HCT116 (cell line): ENCODE results near the gene MBD3. TPM values are rescaled to one million over a fixed set of nuclear protein-coding genes. Genes with fewer than 3 reads are reported as not detected.

Source experiments
- ATAC-seq: fragments of 200-7000 bp; cut with Tn5 transposase; 2 replicates; pipeline ENCODE4 v1.9.1; 2020; ENCODE audit warnings: mild to moderate bottlenecking, moderate library complexity
- BruUV-seq: library from RNA; stranded (reverse); fragments of 400-500 nt; replicated peaks from 2 replicates; lab custom pipeline; 2021; lab: Mats Ljungman, UMichigan
- CTCF ChIA-PET: fragments of 300-600 bp; sonication (Branson Sonifier 250); formaldehyde crosslinking; loops from one replicate; lab custom pipeline; 2021; ENCODE audit warnings: antibody characterized with exemption; lab: Charles Lee
- POLR2A ChIA-PET: fragments of 300-600, 350-600 bp; sonication (Branson Sonifier 250); formaldehyde crosslinking; loops from one replicate; lab custom pipeline; 2021; ENCODE audit warnings: antibody characterized with exemption; lab: Charles Lee
- RAD21 ChIA-PET, 2 experiments: fragments of 300-600 bp; sonication (Branson Sonifier 250); formaldehyde crosslinking; loops; one replicate each; lab custom pipeline; 2023; ENCODE audit warnings: low total read pairs in 2 of 2; ENCODE audit not compliant: uncharacterized antibody in 2 of 2, unreplicated experiment in 2 of 2, low non-redundant PET in 1 of 2; lab: Charles Lee
- DNase-seq: peaks from one replicate; pipeline ENCODE4 v3.0.0-alpha.2; 2010; ENCODE audit warnings: low read depth, low spot score
- H2AFZ ChIP-seq: fragments of 200-600 bp; shearing (Covaris generic), sonication (generic); 2 replicates; pipeline ENCODE4 v1.6.1; 2017; ENCODE audit warnings: low read depth, mixed run types, mixed read lengths, antibody characterized with exemption, low read length; ENCODE audit not compliant: poor library complexity, severe bottlenecking
- H3K27ac ChIP-seq: 2 replicates; pipeline ENCODE4 v1.5.1; 2012; ENCODE audit warnings: low read depth, low read length
- H3K27me3 ChIP-seq: fragments of 200-600 bp; sonication (generic); 2 replicates; pipeline ENCODE4 v1.6.1; 2016; ENCODE audit warnings: mixed run types, low read length, mixed read lengths; ENCODE audit not compliant: insufficient read depth
- H3K36me3 ChIP-seq, 2 experiments: fragments of 200-500 bp in 1 of 2; fragments of 200-600 bp in 1 of 2; sonication (Bioruptor generic) in 1 of 2; sonication (generic) in 1 of 2; 2 replicates each; pipeline versions ENCODE4 v1.5.1 to v1.6.1; 2014 to 2016; ENCODE audit warnings: low read length in 2 of 2, inconsistent platforms in 1 of 2, mixed read lengths in 1 of 2, mixed run types in 1 of 2; ENCODE audit not compliant: insufficient read depth in 2 of 2, control insufficient read depth in 1 of 2
- H3K4me1 ChIP-seq, 2 experiments: fragments of 200-600 bp in 1 of 2; sonication (generic) in 1 of 2; 2 replicates each; pipeline versions ENCODE4 v1.5.1 to v1.6.1; 2012 to 2017; ENCODE audit warnings: low read length in 2 of 2, inconsistent platforms in 1 of 2, mild to moderate bottlenecking in 1 of 2, mixed read lengths in 1 of 2, mixed run types in 1 of 2, moderate library complexity in 1 of 2; ENCODE audit not compliant: insufficient read depth in 2 of 2, control insufficient read depth in 1 of 2
- H3K4me2 ChIP-seq: fragments of 200-600 bp; sonication (generic); 2 replicates; pipeline ENCODE4 v1.6.1; 2017; ENCODE audit warnings: mixed run types, low read length, mixed read lengths
- H3K4me3 ChIP-seq, 2 experiments: fragments of 200-600 bp in 1 of 2; sonication (generic) in 1 of 2; replicated peaks in 1 of 2; 2 replicates each; pipeline ENCODE4 v1.5.1; 2011 to 2016; ENCODE audit warnings: low read length in 2 of 2, control low read depth in 1 of 2, low read depth in 1 of 2, mild to moderate bottlenecking in 1 of 2, mixed read lengths in 1 of 2, mixed run types in 1 of 2
- H3K79me2 ChIP-seq: fragments of 200-600 bp; sonication (generic); 2 replicates; pipeline ENCODE4 v1.6.1; 2017; ENCODE audit warnings: mild to moderate bottlenecking, mixed run types, low read length, moderate library complexity, mixed read lengths; ENCODE audit not compliant: insufficient read depth
- H3K9ac ChIP-seq: fragments of 200-600 bp; sonication (generic); 2 replicates; pipeline ENCODE4 v1.6.1; 2016; ENCODE audit warnings: low read length, mixed read lengths
- H3K9me2 ChIP-seq: fragments of 200-600 bp; sonication (generic), shearing (Covaris generic); 2 replicates; pipeline ENCODE4 v1.6.1; 2017; ENCODE audit warnings: mixed run types, mild to moderate bottlenecking, moderate library complexity; ENCODE audit not compliant: insufficient read depth
- H3K9me3 ChIP-seq, 2 experiments: fragments of 200-500 bp in 1 of 2; fragments of 200-600 bp in 1 of 2; sonication (Bioruptor generic) in 1 of 2; sonication (generic) in 1 of 2; 2 replicates each; pipeline ENCODE4 v1.6.1; 2014 to 2017; ENCODE audit warnings: low read length in 2 of 2, mixed read lengths in 2 of 2, inconsistent platforms in 1 of 2, low read depth in 1 of 2, mild to moderate bottlenecking in 1 of 2, mixed run types in 1 of 2, moderate library complexity in 1 of 2; ENCODE audit not compliant: control insufficient read depth in 1 of 2, insufficient read depth in 1 of 2
- H4K20me1 ChIP-seq: fragments of 200-600 bp; sonication (generic), shearing (Covaris generic); 2 replicates; pipeline ENCODE4 v1.6.1; 2017; ENCODE audit warnings: mixed run types, mild to moderate bottlenecking, moderate library complexity; ENCODE audit not compliant: insufficient read depth
- ATF3 ChIP-seq: IDR thresholded peaks from 2 replicates; pipeline ENCODE4 v1.6.1; 2012
- CBX3 ChIP-seq: IDR thresholded peaks from 2 replicates; pipeline ENCODE4 v1.6.1; 2012; ENCODE audit warnings: low read depth
- EGR1 ChIP-seq: IDR thresholded peaks from 2 replicates; pipeline ENCODE4 v1.6.1; 2012; ENCODE audit warnings: low read depth
- ELF1 ChIP-seq: IDR thresholded peaks from 2 replicates; pipeline ENCODE4 v1.6.1; 2012; ENCODE audit warnings: low read depth, borderline replicate concordance
- EZH2 ChIP-seq: fragments of 200-600 bp; sonication (generic); IDR thresholded peaks from 2 replicates; pipeline ENCODE4 v1.6.1; 2017; ENCODE audit warnings: antibody characterized with exemption, mixed run types
- JUND ChIP-seq: IDR thresholded peaks from 2 replicates; pipeline ENCODE4 v1.6.1; 2012
- MAX ChIP-seq: IDR thresholded peaks from 2 replicates; pipeline ENCODE4 v1.6.1; 2012
- POLR2A ChIP-seq: IDR thresholded peaks from 2 replicates; pipeline ENCODE4 v1.7.0; 2011; ENCODE audit warnings: borderline replicate concordance; ENCODE audit not compliant: insufficient read depth, insufficient read length; ENCODE audit errors: extremely low read depth
- POLR2AphosphoS5 ChIP-seq: IDR thresholded peaks from 2 replicates; pipeline ENCODE4 v1.6.1; 2011; ENCODE audit warnings: mild to moderate bottlenecking, low read depth, low read length, moderate library complexity
- RAD21 ChIP-seq: IDR thresholded peaks from 2 replicates; pipeline ENCODE4 v1.6.1; 2012; ENCODE audit warnings: low read depth, mild to moderate bottlenecking
- SP1 ChIP-seq: IDR thresholded peaks from 2 replicates; pipeline ENCODE4 v1.6.1; 2012; ENCODE audit warnings: low read depth
- SRF ChIP-seq: IDR thresholded peaks from 2 replicates; pipeline ENCODE4 v1.6.1; 2012; ENCODE audit warnings: low read depth
- TCF7L2 ChIP-seq: IDR thresholded peaks from 2 replicates; pipeline ENCODE4 v1.7.0; 2011; ENCODE audit warnings: borderline replicate concordance, inconsistent platforms; ENCODE audit not compliant: insufficient read depth, insufficient read length; ENCODE audit errors: extremely low read depth
- YY1 ChIP-seq: IDR thresholded peaks from 2 replicates; pipeline ENCODE4 v1.6.1; 2011; ENCODE audit warnings: low read length, low read depth, moderate library complexity, mild to moderate bottlenecking; ENCODE audit not compliant: insufficient replicate concordance; ENCODE audit errors: extremely low read depth
- ZFX ChIP-seq: fragments of 450-650 bp; IDR thresholded peaks from 2 replicates; pipeline ENCODE4 v1.6.1; 2017
- intact Hi-C: fragments of 100-400 bp; cut with micrococcal nuclease; formaldehyde crosslinking; loops from 2 replicates; pipeline ENCODE4 v1.10.0; 2022
- total RNA-seq: library from RNA; stranded (reverse); gene quantifications from one replicate; pipeline ENCODE4 v1.2.1, GENCODE V29; 2021; ENCODE audit not compliant: unreplicated experiment
- TF ChIP-seq, protein P1 (sequence below): IDR thresholded peaks from 2 replicates; pipeline ENCODE4 v1.6.1; 2012; ENCODE audit warnings: low read depth
- TF ChIP-seq, protein P2 (sequence below): IDR thresholded peaks from 2 replicates; pipeline ENCODE4 v1.6.1; 2011; ENCODE audit warnings: mild to moderate bottlenecking, low read length, moderate library complexity; ENCODE audit not compliant: insufficient replicate concordance; ENCODE audit errors: extremely low read depth

MBD3 gene
- total RNA-seq, 1 experiment from 2014 or later, result 85.7 TPM

- no peak overlapping the region for H3K4me3 ChIP-seq
- DNase-seq (no peak), ATAC-seq (no peak)
- no peaks in the 10 kb centered on the region for H3K27me3 ChIP-seq
- TF ChIP-seq ATF3 (no peak), TCF7L2 (no peak), YY1 (no peak), MAX (no peak), SP1 (no peak), ZFX (no peak), EZH2 (no peak), CBX3 (no peak), RAD21 (no peak), JUND (no peak), ELF1 (no peak), POLR2AphosphoS5 (no peak), EGR1 (no peak), POLR2A (no peak), SRF (no peak)
- TF ChIP-seq, protein P1, sequence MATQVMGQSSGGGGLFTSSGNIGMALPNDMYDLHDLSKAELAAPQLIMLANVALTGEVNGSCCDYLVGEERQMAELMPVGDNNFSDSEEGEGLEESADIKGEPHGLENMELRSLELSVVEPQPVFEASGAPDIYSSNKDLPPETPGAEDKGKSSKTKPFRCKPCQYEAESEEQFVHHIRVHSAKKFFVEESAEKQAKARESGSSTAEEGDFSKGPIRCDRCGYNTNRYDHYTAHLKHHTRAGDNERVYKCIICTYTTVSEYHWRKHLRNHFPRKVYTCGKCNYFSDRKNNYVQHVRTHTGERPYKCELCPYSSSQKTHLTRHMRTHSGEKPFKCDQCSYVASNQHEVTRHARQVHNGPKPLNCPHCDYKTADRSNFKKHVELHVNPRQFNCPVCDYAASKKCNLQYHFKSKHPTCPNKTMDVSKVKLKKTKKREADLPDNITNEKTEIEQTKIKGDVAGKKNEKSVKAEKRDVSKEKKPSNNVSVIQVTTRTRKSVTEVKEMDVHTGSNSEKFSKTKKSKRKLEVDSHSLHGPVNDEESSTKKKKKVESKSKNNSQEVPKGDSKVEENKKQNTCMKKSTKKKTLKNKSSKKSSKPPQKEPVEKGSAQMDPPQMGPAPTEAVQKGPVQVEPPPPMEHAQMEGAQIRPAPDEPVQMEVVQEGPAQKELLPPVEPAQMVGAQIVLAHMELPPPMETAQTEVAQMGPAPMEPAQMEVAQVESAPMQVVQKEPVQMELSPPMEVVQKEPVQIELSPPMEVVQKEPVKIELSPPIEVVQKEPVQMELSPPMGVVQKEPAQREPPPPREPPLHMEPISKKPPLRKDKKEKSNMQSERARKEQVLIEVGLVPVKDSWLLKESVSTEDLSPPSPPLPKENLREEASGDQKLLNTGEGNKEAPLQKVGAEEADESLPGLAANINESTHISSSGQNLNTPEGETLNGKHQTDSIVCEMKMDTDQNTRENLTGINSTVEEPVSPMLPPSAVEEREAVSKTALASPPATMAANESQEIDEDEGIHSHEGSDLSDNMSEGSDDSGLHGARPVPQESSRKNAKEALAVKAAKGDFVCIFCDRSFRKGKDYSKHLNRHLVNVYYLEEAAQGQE, result no peak
- TF ChIP-seq, protein P2, sequence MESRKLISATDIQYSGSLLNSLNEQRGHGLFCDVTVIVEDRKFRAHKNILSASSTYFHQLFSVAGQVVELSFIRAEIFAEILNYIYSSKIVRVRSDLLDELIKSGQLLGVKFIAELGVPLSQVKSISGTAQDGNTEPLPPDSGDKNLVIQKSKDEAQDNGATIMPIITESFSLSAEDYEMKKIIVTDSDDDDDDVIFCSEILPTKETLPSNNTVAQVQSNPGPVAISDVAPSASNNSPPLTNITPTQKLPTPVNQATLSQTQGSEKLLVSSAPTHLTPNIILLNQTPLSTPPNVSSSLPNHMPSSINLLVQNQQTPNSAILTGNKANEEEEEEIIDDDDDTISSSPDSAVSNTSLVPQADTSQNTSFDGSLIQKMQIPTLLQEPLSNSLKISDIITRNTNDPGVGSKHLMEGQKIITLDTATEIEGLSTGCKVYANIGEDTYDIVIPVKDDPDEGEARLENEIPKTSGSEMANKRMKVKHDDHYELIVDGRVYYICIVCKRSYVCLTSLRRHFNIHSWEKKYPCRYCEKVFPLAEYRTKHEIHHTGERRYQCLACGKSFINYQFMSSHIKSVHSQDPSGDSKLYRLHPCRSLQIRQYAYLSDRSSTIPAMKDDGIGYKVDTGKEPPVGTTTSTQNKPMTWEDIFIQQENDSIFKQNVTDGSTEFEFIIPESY, result no peak
- H3K27ac ChIP-seq, result no peak overlapping the region
- no peaks in the 10 kb centered on the region for H3K4me1 ChIP-seq
- no peaks in the 10 kb centered on the region for H4K20me1 ChIP-seq
- peaks cover 15% of the 10 kb centered on the region; the same call in 1 of the 2 replicates for H3K79me2 ChIP-seq
- intact Hi-C loops, result no loop called here
- peaks cover 0 to 9% of the 10 kb centered on the region in 2 experiments; a peak in 1 of 4 replicates for H3K36me3 ChIP-seq
- H2AFZ ChIP-seq, result no peak overlapping the region
- H3K9me2 ChIP-seq, result no peaks in the 10 kb centered on the region
- H3K4me2 ChIP-seq, result no peak overlapping the region
- H3K9me3 ChIP-seq, result no peaks in the 10 kb centered on the region
- POLR2A ChIA-PET, result no interaction called here
- H3K9ac ChIP-seq, result no peak overlapping the region
- RAD21 ChIA-PET, result no interaction called here
- no TSS peak for BruUV-seq
- CTCF ChIA-PET, result no interaction called here
Observed at GRCh38 chr19:1555487-1556389, 36.9 kb downstream of the MBD3 start.
